HL-60 (cell line): ENCODE measurements around the gene MRTFA.

Experiments used
- DNase-seq, 2 experiments: peaks; one replicate each; pipeline ENCODE4 v3.0.0-alpha.2; 2010 to 2020; ENCODE audit warnings: low read depth in 1 of 2, low spot score in 1 of 2
- H3K27ac ChIP-seq: fragments of 250-450 bp; sonication (Bioruptor Pico); replicated peaks from 2 replicates; pipeline ENCODE4 v1.5.1; 2020; ENCODE audit warnings: mild to moderate bottlenecking, moderate library complexity
- H3K27me3 ChIP-seq: fragments of 250-450 bp; sonication (Bioruptor Pico); 2 replicates; pipeline ENCODE4 v1.5.1; 2021; ENCODE audit warnings: mild to moderate bottlenecking, moderate library complexity; ENCODE audit not compliant: insufficient read depth, poor library complexity, severe bottlenecking
- H3K4me3 ChIP-seq: replicated peaks from 2 replicates; pipeline ENCODE4 v1.5.1; 2011; ENCODE audit warnings: mild to moderate bottlenecking, control low read depth, low read length; ENCODE audit not compliant: insufficient read depth
- GABPA ChIP-seq: IDR thresholded peaks from 2 replicates; pipeline ENCODE4 v1.6.1; 2012; ENCODE audit warnings: low read depth
- POLR2AphosphoS5 ChIP-seq: IDR thresholded peaks from 2 replicates; pipeline ENCODE4 v1.6.1; 2012; ENCODE audit warnings: low read depth
- REST ChIP-seq: IDR thresholded peaks from 2 replicates; pipeline ENCODE4 v1.6.1; 2012; ENCODE audit warnings: low read depth; ENCODE audit not compliant: insufficient replicate concordance
- SPI1 ChIP-seq: IDR thresholded peaks from 2 replicates; pipeline ENCODE4 v1.6.1; 2012; ENCODE audit warnings: low read depth, mild to moderate bottlenecking, borderline replicate concordance
- TF ChIP-seq, protein P1 (sequence below): IDR thresholded peaks from one replicate; pipeline ENCODE4 v1.5.1; 2011; ENCODE audit warnings: low read length, control low read depth, inconsistent platforms; ENCODE audit not compliant: insufficient read depth

The MRTFA gene

GRCh38 chr22:40578171-40578570 is 58.3 kb downstream of the MRTFA start:
- TF ChIP-seq GABPA (no peak), POLR2AphosphoS5 (no peak), REST (no peak), SPI1 (no peak)
- TF ChIP-seq, protein P1, sequence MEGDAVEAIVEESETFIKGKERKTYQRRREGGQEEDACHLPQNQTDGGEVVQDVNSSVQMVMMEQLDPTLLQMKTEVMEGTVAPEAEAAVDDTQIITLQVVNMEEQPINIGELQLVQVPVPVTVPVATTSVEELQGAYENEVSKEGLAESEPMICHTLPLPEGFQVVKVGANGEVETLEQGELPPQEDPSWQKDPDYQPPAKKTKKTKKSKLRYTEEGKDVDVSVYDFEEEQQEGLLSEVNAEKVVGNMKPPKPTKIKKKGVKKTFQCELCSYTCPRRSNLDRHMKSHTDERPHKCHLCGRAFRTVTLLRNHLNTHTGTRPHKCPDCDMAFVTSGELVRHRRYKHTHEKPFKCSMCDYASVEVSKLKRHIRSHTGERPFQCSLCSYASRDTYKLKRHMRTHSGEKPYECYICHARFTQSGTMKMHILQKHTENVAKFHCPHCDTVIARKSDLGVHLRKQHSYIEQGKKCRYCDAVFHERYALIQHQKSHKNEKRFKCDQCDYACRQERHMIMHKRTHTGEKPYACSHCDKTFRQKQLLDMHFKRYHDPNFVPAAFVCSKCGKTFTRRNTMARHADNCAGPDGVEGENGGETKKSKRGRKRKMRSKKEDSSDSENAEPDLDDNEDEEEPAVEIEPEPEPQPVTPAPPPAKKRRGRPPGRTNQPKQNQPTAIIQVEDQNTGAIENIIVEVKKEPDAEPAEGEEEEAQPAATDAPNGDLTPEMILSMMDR, result no peak
- Histone ChIP-seq H3K4me3 (no peak overlapping the region), H3K27me3 (no peaks in the 10 kb centered on the region), H3K27ac (no peak overlapping the region)
- DNase-seq, result no peak

DNA sequence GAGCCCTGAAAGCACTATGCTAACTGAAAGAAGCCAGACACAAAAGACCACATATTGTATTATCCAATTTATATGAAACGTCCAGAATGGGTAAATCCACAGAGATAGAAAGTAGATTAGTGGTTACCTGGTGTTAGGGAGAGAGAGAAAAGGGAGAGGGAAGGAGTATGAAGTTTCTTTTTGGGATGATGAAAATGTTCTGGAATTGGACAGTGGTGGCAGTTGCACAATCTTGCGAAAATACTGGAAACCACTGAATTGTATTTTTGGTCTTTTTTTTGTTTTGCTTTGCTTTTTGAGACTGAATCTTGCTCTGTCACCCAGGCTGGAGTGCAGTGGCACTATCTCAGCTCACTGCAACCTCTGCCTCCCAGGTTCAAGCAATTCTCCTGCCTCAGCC is 63.5 kb downstream of the MRTFA start:
- DNase-seq, result no peak
- H3K4me3 ChIP-seq, result no peak overlapping the region
- no peak for TF ChIP-seq SPI1
- TF ChIP-seq, protein P1, result no peak
- TF ChIP-seq POLR2AphosphoS5, result no peak
- no peak for TF ChIP-seq REST
- no peak for TF ChIP-seq GABPA
- H3K27me3 ChIP-seq, result no peaks in the 10 kb centered on the region
- H3K27ac ChIP-seq, result no peak overlapping the region

GRCh38 chr22:40571887-40572286 is 64.6 kb downstream of the MRTFA start:
- Histone ChIP-seq H3K27me3 (no peaks in the 10 kb centered on the region), H3K4me3 (no peak overlapping the region), H3K27ac (no peak overlapping the region)
- no peak for TF ChIP-seq POLR2AphosphoS5
- no peak for TF ChIP-seq REST
- no peak for DNase-seq
